ENCODE results near the gene TNFRSF9. TPM values are rescaled to one million over a fixed set of nuclear protein-coding genes. Genes with fewer than 3 reads are reported as not detected.
A peak's percentile ranks its signal among the peaks of the same experiment; 100 is the strongest.
"Not testable (repeated sequence)": the region's sequence is repeated elsewhere in the genome, so short reads cannot be mapped to it uniquely, and the experiment has no call there.

The TNFRSF9 gene
- total RNA-seq, 4 donors from 2014 or later, result 0.10 TPM; not detected in 3

DNA sequence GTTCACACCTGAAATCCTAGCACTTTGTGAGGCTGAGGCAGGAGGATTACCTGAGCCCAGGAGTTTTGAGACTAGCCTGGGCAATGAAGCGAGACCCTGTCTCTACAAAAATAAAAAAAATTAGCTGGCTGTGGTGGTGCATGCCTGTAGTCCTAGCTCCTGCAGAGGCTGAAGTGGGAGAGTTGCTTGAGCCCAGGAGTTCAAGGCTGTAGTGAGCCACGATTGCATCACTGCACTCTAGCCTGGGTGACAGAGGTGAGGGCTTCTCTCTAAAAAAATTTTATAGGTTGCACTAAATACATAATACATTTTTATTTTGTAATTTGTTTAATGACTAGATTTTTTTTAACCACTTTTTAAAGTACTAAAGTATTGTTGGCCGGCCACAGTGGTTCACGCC lies 27.0 kb upstream of the TNFRSF9 start:
- peaks cover 23 to 31% of the 10 kb centered on the region in 2 donors for H3K4me1 ChIP-seq
- no peaks in the 10 kb centered on the region for H3K27me3 ChIP-seq
- intact Hi-C loops (cut with DNase I), result no loop called here

DNA sequence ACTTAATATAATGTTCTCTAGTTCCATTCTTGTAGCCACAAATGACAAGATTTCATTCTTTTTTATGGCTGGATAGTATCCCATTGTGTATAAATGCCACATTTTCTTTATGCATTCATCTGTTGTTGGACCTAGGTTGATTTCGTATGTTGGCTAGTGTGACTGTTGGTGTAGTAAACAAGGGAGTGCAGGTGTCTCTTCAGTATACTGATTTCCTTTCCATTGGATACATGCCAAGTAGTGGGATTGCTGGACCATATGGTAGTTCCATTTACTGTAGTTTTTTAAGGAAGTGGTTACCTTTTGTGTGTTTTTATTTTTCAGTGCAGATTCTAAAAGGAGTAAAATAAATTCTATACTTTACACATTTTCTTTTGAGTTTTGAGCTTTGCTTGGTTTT lies 26.6 kb upstream of the TNFRSF9 start:
- Histone ChIP-seq H3K27me3 (no peaks in the 10 kb centered on the region), H3K4me1 (peaks cover 28 to 35% of the 10 kb centered on the region in 2 donors), H3K27ac (peak overlapping the region in 2 of 3 donors; percentile 53 to 79), H3K36me3 (peaks cover 55 to 56% of the 10 kb centered on the region in 2 donors), H3K4me3 (replicated peaks in 1 of 3) (no peak overlapping the region), H3K9me3 (no peaks in the 10 kb centered on the region)
- intact Hi-C loops (cut with DNase I), result no loop called here
- WGBS, 2 donors, result 75 to 78% methylated on average over 1 of the region's 1 CpG
- TF ChIP-seq POLR2A (IDR thresholded peaks at IDR 0.05), result no peak
- no peak for DNase-seq

More for the DNA sequence above, 27.0 kb upstream of the TNFRSF9 start:
- no peak for DNase-seq
- Histone ChIP-seq H3K36me3 (peaks cover 55 to 56% of the 10 kb centered on the region in 2 donors), H3K9me3 (no peaks in the 10 kb centered on the region), H3K4me3 (replicated peaks in 1 of 3) (no peak overlapping the region), H3K27ac (peak overlapping the region in 2 of 3 donors; percentile 53 to 79)
- WGBS, 2 donors, result 83 to 85% methylated on average over 4 of the region's 4 CpGs
- TF ChIP-seq, protein P1, sequence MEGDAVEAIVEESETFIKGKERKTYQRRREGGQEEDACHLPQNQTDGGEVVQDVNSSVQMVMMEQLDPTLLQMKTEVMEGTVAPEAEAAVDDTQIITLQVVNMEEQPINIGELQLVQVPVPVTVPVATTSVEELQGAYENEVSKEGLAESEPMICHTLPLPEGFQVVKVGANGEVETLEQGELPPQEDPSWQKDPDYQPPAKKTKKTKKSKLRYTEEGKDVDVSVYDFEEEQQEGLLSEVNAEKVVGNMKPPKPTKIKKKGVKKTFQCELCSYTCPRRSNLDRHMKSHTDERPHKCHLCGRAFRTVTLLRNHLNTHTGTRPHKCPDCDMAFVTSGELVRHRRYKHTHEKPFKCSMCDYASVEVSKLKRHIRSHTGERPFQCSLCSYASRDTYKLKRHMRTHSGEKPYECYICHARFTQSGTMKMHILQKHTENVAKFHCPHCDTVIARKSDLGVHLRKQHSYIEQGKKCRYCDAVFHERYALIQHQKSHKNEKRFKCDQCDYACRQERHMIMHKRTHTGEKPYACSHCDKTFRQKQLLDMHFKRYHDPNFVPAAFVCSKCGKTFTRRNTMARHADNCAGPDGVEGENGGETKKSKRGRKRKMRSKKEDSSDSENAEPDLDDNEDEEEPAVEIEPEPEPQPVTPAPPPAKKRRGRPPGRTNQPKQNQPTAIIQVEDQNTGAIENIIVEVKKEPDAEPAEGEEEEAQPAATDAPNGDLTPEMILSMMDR (IDR thresholded peaks at IDR 0.05), result no peak
- TF ChIP-seq POLR2A (IDR thresholded peaks at IDR 0.05), result no peak

DNA sequence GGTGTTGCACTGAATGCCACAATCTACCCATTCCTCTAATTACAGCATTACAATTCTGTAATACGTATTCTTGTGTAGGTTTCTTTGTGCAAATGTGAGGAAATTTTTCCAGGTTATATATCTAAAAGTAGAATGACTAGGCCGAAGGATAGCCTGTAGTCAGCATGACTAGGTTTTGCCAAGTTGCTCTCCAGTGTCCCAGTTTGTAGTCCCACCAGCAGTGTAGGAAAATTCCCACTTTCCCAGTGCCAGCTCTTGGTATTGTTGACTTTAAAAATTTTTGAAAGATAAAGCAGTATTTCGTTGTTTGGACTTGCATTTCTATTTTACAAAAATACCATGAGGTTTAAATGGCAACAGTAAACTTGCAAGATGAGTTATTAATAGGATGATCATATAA lies 23.8 kb upstream of the TNFRSF9 start:
- H3K27ac ChIP-seq, result peak overlapping the region in 1 of 3 donors; percentile 79
- WGBS, 2 donors, result 84 to 87% methylated on average over 3 of the region's 3 CpGs

DNA sequence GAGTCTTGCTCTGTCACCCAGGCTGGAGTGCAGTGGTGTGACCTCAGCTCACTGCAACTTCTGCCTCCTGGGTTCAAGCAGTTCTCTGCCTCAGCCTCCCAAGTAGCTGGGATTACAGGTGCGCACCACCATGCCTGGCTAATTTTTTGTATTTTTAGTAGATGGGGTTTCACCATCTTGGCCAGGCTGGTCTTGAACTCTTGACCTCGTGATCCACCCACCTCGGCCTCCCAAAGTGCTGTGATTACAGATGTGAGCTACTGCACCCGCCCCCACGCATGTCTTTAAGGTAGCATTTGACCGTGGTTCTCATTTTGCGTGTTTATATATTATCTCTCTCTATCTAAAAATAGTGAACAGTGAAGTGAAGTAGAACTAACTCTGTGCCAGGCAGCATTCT lies 23.2 kb upstream of the TNFRSF9 start:
- 95 to 96% methylated on average over 7 of the region's 7 CpGs for WGBS, 2 donors
- H3K27me3 ChIP-seq; H3K4me3 ChIP-seq (replicated peaks in 1 of 3); DNase-seq; H3K9me3 ChIP-seq; intact Hi-C loops (cut with DNase I); H3K27ac ChIP-seq: not testable (repeated sequence)
- H3K36me3 ChIP-seq, result peaks cover 26 to 27% of the 10 kb centered on the region in 2 donors
- peaks cover 31 to 43% of the 10 kb centered on the region in 2 donors for H3K4me1 ChIP-seq

More for the DNA sequence above, 23.8 kb upstream of the TNFRSF9 start:
- no peak for DNase-seq
- Histone ChIP-seq H3K36me3 (peaks cover 31 to 34% of the 10 kb centered on the region in 2 donors), H3K4me3 (replicated peaks in 1 of 3) (no peak overlapping the region), H3K9me3 (no peaks in the 10 kb centered on the region), H3K4me1 (peaks cover 31 to 43% of the 10 kb centered on the region in 2 donors), H3K27me3 (no peaks in the 10 kb centered on the region)
- TF ChIP-seq, protein P1 (IDR thresholded peaks at IDR 0.05), result no peak
- TF ChIP-seq POLR2A (IDR thresholded peaks at IDR 0.05), result no peak
- intact Hi-C loops (cut with DNase I), result no loop called here

DNA sequence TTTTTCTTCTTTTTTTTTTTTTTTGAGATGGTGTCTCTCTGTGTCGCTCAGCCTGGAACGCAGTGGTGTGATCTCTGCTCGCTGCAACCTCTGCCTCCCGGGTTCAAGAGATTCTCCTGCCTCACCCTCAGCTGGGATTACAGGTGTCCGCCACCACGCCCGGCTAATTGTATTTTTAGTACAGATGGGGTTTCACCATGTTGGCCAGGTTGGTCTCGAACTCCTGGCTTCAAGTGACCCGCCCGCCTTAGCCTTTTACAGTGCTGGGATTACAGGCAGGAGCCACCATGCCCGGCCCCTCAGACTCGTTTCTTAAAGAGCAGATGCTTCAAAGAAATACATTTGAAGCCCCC lies 22.7 kb upstream of the TNFRSF9 start:
- DNase-seq; H3K27ac ChIP-seq; H3K4me3 ChIP-seq (replicated peaks in 1 of 3); H3K27me3 ChIP-seq; intact Hi-C loops (cut with DNase I); H3K9me3 ChIP-seq: not testable (repeated sequence)
- H3K4me1 ChIP-seq, result peaks cover 31 to 43% of the 10 kb centered on the region in 2 donors
- H3K36me3 ChIP-seq, result peaks cover 22 to 24% of the 10 kb centered on the region in 2 donors
- WGBS, 2 donors, result 94 to 97% methylated on average over 12 of the region's 12 CpGs

DNA sequence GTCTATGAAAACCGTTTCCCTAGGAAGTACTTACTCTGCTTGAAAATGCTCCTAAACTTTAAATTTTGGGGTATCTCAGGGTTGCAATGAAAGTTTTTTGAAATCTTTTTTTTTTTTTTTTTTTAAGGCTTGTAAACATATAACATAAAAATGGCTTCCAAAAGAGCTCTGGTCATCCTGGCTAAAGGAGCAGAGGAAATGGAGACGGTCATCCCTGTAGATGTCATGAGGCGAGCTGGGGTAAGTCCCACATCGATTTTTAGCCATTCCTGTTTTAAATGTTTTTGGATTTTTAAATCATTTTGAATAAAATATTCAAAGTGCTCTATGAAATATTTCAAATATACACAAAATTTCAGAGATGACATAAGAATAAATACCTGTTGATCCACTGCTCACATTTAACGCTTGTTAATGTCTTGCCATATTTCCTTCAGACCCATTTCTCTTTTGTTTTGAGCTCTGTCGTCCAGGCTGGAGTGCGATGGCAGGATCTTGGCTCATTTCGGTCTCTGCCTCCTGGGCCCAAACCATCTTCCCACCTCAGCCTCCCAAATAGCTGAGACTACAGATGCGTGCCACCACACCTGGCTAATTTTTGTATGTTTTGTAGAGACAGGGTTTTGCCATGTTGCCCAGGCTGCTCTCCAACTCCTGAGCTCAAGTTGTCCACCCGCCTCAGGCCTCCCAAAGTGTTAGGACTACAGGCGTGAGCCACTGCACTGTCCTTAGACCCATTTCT lies 22.2 kb upstream of the TNFRSF9 start:
- peaks cover 28 to 41% of the 10 kb centered on the region in 2 donors for H3K4me1 ChIP-seq
- H3K27me3 ChIP-seq, result no peaks in the 10 kb centered on the region
- H3K27ac ChIP-seq, result peak overlapping the region in 1 of 3 donors; percentile 90
- peak overlapping the region in 1 of 3 donors; percentile 65 for H3K4me3 ChIP-seq (replicated peaks in 1 of 3)
- TF ChIP-seq POLR2A (IDR thresholded peaks at IDR 0.05), result no peak
- TF ChIP-seq, protein P1 (IDR thresholded peaks at IDR 0.05), result no peak
- intact Hi-C loops (cut with DNase I), result no loop called here
- no peaks in the 10 kb centered on the region for H3K9me3 ChIP-seq
- WGBS, 2 donors, result 87% methylated on average over 11 of the region's 11 CpGs
- DNase-seq, result no peak
- H3K36me3 ChIP-seq, result peaks cover 22 to 24% of the 10 kb centered on the region in 2 donors
